ENCODE data around the gene C20orf204.
A peak's percentile ranks its signal among the peaks of the same experiment; 100 is the strongest.
"Not testable (repeated sequence)": the region's sequence is repeated elsewhere in the genome, so short reads cannot be mapped to it uniquely, and the experiment has no call there.

The C20orf204 gene

DNA sequence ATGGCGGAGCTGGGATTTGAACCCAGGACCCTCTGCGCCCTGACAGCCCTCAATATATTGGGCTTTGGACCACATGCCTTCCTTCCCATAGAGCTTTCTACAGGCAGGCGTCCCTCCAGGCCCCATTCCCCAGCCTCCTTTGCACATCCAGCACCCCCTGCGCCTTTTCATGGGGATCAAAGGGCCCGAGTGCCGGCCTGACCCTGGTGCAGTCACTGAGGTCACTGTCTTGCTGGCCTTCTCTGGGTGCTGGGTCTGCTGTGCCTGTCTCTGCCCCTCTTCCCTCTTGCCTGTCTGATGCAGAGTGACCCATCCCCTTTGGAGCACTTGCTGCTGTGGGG is 45.6 kb downstream of the C20orf204 start:
- H3K4me3 ChIP-seq (ENCODE audit: extremely low read depth, insufficient read depth, low read length, poor library complexity, severe bottlenecking): no peak overlapping the region
- H3K27ac ChIP-seq (ENCODE audit: low read depth, low read length, severe bottlenecking): no peak overlapping the region
- 97% methylated on average over 6 of the region's 6 CpGs for WGBS, 2 experiments (ENCODE audit: insufficient coverage in 2 of 2)
- no peaks in the 10 kb centered on the region for H3K36me3 ChIP-seq (ENCODE audit: control insufficient read depth, insufficient read depth, low read length)
- H3K9me3 ChIP-seq (ENCODE audit: control insufficient read depth, low read length): peaks cover under 1% of the 10 kb centered on the region
- peaks cover 11% of the 10 kb centered on the region for H3K4me1 ChIP-seq (ENCODE audit: control insufficient read depth, insufficient read depth, low read length, poor library complexity, severe bottlenecking)

GRCh38 chr20:64082126-64082731 is 46.2 kb downstream of the C20orf204 start:
- H3K36me3 ChIP-seq (ENCODE audit: control insufficient read depth, insufficient read depth, low read length): no peaks in the 10 kb centered on the region
- H3K4me1 ChIP-seq (ENCODE audit: control insufficient read depth, insufficient read depth, low read length, poor library complexity, severe bottlenecking): peaks cover 11% of the 10 kb centered on the region
- H3K9me3 ChIP-seq (ENCODE audit: control insufficient read depth, low read length): peaks cover 4% of the 10 kb centered on the region
- no peak overlapping the region for H3K27ac ChIP-seq (ENCODE audit: low read depth, low read length, severe bottlenecking)
- 21 to 28% methylated on average over 12 of the region's 13 CpGs for WGBS, 2 experiments (ENCODE audit: insufficient coverage in 2 of 2)
- no peak overlapping the region for H3K4me3 ChIP-seq (ENCODE audit: extremely low read depth, insufficient read depth, low read length, poor library complexity, severe bottlenecking)

DNA sequence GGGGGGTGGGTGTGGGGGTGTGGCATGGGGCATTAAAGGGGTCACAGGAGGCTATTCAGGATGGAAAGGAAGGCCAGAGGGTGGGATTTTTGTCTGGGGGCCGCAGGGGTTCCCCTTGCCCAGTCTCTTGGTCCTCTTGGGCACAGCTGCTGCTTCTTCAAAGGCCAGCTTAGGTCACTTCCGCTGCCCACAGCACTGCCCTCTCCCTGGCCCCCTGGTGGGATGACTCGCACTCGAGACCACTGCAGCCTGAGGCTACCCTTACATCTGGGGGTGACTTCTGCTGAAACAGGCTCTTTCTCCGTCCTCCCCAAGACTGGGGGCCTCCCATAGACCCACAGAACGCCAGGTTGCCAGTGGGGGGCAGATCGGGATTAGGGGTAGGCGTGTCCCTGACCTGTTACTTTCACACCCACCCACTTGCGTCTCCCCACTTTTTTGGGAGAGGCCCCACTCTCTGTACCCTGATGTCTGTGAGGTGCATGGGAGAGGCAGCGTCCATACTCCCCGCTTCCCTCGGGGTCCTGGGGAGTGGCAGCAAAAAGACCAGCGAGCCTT is 46.9 kb downstream of the C20orf204 start:
- H3K4me1 ChIP-seq (ENCODE audit: control insufficient read depth, insufficient read depth, low read length, poor library complexity, severe bottlenecking): peaks cover 11% of the 10 kb centered on the region
- WGBS, 2 experiments (ENCODE audit: insufficient coverage in 2 of 2): 25 to 32% methylated on average over 7 to 11 of the region's 13 CpGs
- no peak overlapping the region for H3K4me3 ChIP-seq (ENCODE audit: extremely low read depth, insufficient read depth, low read length, poor library complexity, severe bottlenecking)

GRCh38 chr20:64083378-64083803 is 47.4 kb downstream of the C20orf204 start:
- H3K9me3 ChIP-seq (ENCODE audit: control insufficient read depth, low read length): peaks cover 4% of the 10 kb centered on the region
- H3K36me3 ChIP-seq (ENCODE audit: control insufficient read depth, insufficient read depth, low read length): no peaks in the 10 kb centered on the region
- no peak overlapping the region for H3K27ac ChIP-seq (ENCODE audit: low read depth, low read length, severe bottlenecking)
- 3 to 4% methylated on average over 29 to 42 of the region's 52 CpGs for WGBS, 2 experiments (ENCODE audit: insufficient coverage in 2 of 2)
- peaks cover 9% of the 10 kb centered on the region for H3K4me1 ChIP-seq (ENCODE audit: control insufficient read depth, insufficient read depth, low read length, poor library complexity, severe bottlenecking)
- H3K4me3 ChIP-seq (ENCODE audit: extremely low read depth, insufficient read depth, low read length, poor library complexity, severe bottlenecking): peak overlapping the region; percentile 44

More for the DNA sequence above, 46.9 kb downstream of the C20orf204 start:
- H3K36me3 ChIP-seq (ENCODE audit: control insufficient read depth, insufficient read depth, low read length): no peaks in the 10 kb centered on the region
- H3K9me3 ChIP-seq (ENCODE audit: control insufficient read depth, low read length): peaks cover 4% of the 10 kb centered on the region
- no peak overlapping the region for H3K27ac ChIP-seq (ENCODE audit: low read depth, low read length, severe bottlenecking)

DNA sequence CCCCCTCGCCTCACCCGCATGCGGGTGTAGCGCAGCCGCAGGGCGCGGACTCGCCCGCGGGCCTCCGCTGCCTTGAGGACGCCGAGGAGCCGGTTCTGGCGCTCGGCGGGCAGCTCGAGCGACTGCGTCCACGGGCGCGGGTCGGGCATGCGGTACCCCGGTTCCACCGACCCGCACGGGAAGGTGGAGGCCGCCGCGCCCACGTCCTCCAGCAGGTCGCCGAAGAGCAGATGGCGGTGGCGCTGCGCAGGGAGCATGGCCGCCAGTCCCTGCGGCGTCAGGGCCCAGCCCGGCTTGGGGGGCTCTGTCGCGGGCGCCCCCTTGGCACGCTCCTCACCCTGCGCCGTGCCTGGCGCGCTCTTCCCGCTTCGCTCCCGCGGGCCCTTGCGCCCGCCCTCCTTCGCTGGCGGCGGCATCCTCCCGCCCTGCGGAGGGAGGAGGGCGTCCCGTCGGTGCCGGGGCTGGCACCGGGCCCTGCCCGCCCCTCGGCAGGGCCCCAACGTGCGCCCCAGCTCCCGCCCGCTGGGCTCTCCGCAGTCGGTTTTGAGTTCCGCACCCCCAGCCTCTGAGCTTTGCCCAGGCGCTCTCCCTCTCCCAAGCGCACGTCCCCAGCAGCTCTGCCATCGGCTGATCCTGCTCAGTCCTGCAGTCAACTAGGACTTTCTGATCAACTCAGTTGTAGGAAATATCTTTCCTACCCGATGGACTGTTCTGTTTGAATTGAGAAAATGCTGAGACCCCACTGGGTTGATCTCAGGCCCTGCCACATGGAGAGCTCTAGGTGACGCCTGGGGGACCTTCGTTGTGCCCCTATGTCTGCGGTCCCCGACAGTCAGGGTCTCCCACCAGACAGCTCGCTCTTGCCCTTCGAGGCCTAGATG is 48.1 kb downstream of the C20orf204 start, which contains the start of gene LKAAEAR1:
Gene LKAAEAR1, minus strand, starts transcription at position 595 of the 881 bp plus-strand sequence. Its CDS starts 179 bp downstream, at position 416.
- peak within 1 kb of the TSS; percentile 44 for H3K4me3 ChIP-seq (ENCODE audit: extremely low read depth, insufficient read depth, low read length, poor library complexity, severe bottlenecking)
- WGBS, 2 experiments (ENCODE audit: insufficient coverage in 2 of 2): 4 to 6% methylated on average over 73 to 75 of the region's 86 CpGs
- H3K36me3 ChIP-seq (ENCODE audit: control insufficient read depth, insufficient read depth, low read length): no peaks in the 10 kb centered on the region
- H3K27ac ChIP-seq (ENCODE audit: low read depth, low read length, severe bottlenecking): no peak within 1 kb of the TSS
- H3K9me3 ChIP-seq (ENCODE audit: control insufficient read depth, low read length): peaks cover 4% of the 10 kb centered on the region
- peaks cover 4% of the 10 kb centered on the region for H3K4me1 ChIP-seq (ENCODE audit: control insufficient read depth, insufficient read depth, low read length, poor library complexity, severe bottlenecking)

- H3K9me3 ChIP-seq (ENCODE audit: control insufficient read depth, low read length): peaks cover 4% of the 10 kb centered on the region
- peaks cover 4% of the 10 kb centered on the region for H3K4me1 ChIP-seq (ENCODE audit: control insufficient read depth, insufficient read depth, low read length, poor library complexity, severe bottlenecking)
- H3K4me3 ChIP-seq (ENCODE audit: extremely low read depth, insufficient read depth, low read length, poor library complexity, severe bottlenecking): no peak overlapping the region
- 8 to 15% methylated on average over 10 to 16 of the region's 23 CpGs for WGBS, 2 experiments (ENCODE audit: insufficient coverage in 2 of 2)
- no peaks in the 10 kb centered on the region for H3K36me3 ChIP-seq (ENCODE audit: control insufficient read depth, insufficient read depth, low read length)
- no peak overlapping the region for H3K27ac ChIP-seq (ENCODE audit: low read depth, low read length, severe bottlenecking)
Observed at GRCh38 chr20:64084685-64085152, 48.7 kb downstream of the C20orf204 start.

GRCh38 chr20:64086801-64087200 is 50.8 kb downstream of the C20orf204 start:
- WGBS, 2 experiments (ENCODE audit: insufficient coverage in 2 of 2): 74 to 92% methylated on average over 2 to 3 of the region's 11 CpGs
- Histone ChIP-seq H3K4me3 (ENCODE audit: extremely low read depth, insufficient read depth, low read length, poor library complexity, severe bottlenecking) (no peak overlapping the region), H3K4me1 (ENCODE audit: control insufficient read depth, insufficient read depth, low read length, poor library complexity, severe bottlenecking) (peaks cover 4% of the 10 kb centered on the region), H3K9me3 (ENCODE audit: control insufficient read depth, low read length) (peaks cover 4% of the 10 kb centered on the region), H3K36me3 (ENCODE audit: control insufficient read depth, insufficient read depth, low read length) (no peaks in the 10 kb centered on the region), H3K27ac (ENCODE audit: low read depth, low read length, severe bottlenecking) (no peak overlapping the region)

DNA sequence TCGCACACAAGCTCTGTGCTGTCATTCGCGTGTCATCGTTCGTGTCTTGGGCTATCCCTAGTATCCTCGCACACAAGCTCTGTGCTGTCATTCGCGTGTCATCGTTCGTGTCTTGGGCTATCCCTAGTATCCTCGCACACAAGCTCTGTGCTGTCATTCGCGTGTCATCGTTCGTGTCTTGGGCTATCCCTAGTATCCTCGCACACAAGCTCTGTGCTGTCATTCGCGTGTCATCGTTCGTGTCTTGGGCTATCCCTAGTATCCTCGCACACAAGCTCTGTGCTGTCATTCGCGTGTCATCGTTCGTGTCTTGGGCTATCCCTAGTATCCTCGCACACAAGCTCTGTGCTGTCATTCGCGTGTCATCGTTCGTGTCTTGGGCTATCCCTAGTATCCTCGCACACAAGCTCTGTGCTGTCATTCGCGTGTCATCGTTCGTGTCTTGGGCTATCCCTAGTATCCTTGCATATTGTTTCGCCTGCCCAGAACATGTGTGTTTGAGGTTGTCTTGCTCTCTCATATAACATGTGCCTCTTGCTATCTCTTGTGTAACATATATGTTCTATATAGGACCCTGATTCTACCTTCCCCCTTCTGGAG is 51.3 kb downstream of the C20orf204 start:
- 95% methylated on average over 4 of the region's 36 CpGs; no CpG with 5 or more reads in 1 of the 2 experiments for WGBS, 2 experiments (ENCODE audit: insufficient coverage in 2 of 2)
- not testable (repeated sequence) for H3K4me1 ChIP-seq (ENCODE audit: control insufficient read depth, insufficient read depth, low read length, poor library complexity, severe bottlenecking); H3K4me3 ChIP-seq (ENCODE audit: extremely low read depth, insufficient read depth, low read length, poor library complexity, severe bottlenecking)

GRCh38 chr20:64088586-64088985 is 52.6 kb downstream of the C20orf204 start:
- not testable (repeated sequence) for H3K4me1 ChIP-seq (ENCODE audit: control insufficient read depth, insufficient read depth, low read length, poor library complexity, severe bottlenecking); H3K9me3 ChIP-seq (ENCODE audit: control insufficient read depth, low read length); H3K27ac ChIP-seq (ENCODE audit: low read depth, low read length, severe bottlenecking); H3K36me3 ChIP-seq (ENCODE audit: control insufficient read depth, insufficient read depth, low read length); H3K4me3 ChIP-seq (ENCODE audit: extremely low read depth, insufficient read depth, low read length, poor library complexity, severe bottlenecking)

More for the DNA sequence above, 51.3 kb downstream of the C20orf204 start:
- H3K36me3 ChIP-seq (ENCODE audit: control insufficient read depth, insufficient read depth, low read length); H3K27ac ChIP-seq (ENCODE audit: low read depth, low read length, severe bottlenecking); H3K9me3 ChIP-seq (ENCODE audit: control insufficient read depth, low read length): not testable (repeated sequence)

All from mesodermal cell (in vitro differentiated cells).